Gastrocnemius medialis (tissue), 4 donors: ENCODE data around the gene LY86.

Experiments
- POLR2A ChIP-seq, 2 donors: fragments of 450-650 bp; IDR thresholded peaks; one replicate each; pipeline ENCODE4 v1.6.1; 2017; ENCODE audit warnings: antibody characterized with exemption in 2 of 2, mild to moderate bottlenecking in 2 of 2, moderate library complexity in 2 of 2
- TF ChIP-seq, protein P1 (sequence below), 5 experiments: fragments of 450-650 bp in 3 of 5; fragments of 200-600 bp in 2 of 5; sonication (generic) in 2 of 5; IDR thresholded peaks in 4 of 5; conservative IDR thresholded peaks in 1 of 5; 1 replicate in 4 of 5; 2 replicates in 1 of 5; pipeline ENCODE4 v1.5.1; 2016 to 2019; ENCODE audit warnings: antibody characterized with exemption in 5 of 5, mild to moderate bottlenecking in 3 of 5, moderate library complexity in 3 of 5

DNA sequence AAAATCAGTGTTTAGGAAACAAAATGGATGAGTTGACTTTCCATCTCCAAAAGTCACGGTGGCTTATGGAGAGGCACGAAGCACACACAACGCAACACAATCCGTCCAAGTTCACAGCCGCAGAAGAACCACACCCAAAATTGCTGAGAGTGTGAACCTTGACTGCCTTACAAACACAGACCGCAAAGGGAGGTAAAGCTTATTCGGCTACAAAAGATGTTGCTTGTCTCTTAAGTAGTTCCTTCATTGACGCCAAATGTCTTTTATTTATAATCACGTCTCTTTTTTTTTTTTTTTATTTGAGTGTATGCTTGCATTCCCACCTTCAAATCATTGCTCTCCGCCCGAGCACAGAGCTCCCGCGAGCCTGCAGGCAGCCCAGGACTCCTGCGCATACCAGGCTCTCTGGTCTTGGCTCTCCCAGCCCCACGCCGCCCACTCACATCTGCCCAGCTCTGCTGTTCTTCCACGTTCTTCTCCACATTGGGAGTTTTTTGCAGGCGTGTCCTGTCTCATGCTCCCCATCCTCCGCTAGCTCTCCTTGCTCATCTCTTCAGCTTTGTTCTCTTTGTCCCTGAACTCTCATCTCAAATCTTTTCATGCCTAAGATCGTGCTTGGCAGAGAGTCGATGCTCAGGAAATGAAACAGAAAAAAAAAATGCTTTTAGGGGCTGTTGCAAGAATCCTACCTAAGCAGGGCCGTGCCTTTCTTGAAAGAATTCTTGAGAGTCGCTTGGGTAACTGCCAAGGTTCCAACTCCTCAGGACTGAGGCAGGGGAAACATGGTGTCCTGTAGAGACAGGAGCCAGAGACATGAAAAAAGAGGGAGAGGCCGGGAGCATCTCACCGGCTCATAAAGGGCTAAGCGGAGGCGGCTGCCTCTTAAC, 25.8 kb downstream of the LY86 start:
- TF ChIP-seq, protein P1, sequence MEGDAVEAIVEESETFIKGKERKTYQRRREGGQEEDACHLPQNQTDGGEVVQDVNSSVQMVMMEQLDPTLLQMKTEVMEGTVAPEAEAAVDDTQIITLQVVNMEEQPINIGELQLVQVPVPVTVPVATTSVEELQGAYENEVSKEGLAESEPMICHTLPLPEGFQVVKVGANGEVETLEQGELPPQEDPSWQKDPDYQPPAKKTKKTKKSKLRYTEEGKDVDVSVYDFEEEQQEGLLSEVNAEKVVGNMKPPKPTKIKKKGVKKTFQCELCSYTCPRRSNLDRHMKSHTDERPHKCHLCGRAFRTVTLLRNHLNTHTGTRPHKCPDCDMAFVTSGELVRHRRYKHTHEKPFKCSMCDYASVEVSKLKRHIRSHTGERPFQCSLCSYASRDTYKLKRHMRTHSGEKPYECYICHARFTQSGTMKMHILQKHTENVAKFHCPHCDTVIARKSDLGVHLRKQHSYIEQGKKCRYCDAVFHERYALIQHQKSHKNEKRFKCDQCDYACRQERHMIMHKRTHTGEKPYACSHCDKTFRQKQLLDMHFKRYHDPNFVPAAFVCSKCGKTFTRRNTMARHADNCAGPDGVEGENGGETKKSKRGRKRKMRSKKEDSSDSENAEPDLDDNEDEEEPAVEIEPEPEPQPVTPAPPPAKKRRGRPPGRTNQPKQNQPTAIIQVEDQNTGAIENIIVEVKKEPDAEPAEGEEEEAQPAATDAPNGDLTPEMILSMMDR (IDR thresholded peaks at IDR 0.05 in 4 of 5, conservative IDR thresholded peaks at IDR 0.05 in 1 of 5) = no peak
- TF ChIP-seq POLR2A (IDR thresholded peaks at IDR 0.05) = no peak
